ENCODE measurements around the gene TIMP2.

The TIMP2 gene

DNA sequence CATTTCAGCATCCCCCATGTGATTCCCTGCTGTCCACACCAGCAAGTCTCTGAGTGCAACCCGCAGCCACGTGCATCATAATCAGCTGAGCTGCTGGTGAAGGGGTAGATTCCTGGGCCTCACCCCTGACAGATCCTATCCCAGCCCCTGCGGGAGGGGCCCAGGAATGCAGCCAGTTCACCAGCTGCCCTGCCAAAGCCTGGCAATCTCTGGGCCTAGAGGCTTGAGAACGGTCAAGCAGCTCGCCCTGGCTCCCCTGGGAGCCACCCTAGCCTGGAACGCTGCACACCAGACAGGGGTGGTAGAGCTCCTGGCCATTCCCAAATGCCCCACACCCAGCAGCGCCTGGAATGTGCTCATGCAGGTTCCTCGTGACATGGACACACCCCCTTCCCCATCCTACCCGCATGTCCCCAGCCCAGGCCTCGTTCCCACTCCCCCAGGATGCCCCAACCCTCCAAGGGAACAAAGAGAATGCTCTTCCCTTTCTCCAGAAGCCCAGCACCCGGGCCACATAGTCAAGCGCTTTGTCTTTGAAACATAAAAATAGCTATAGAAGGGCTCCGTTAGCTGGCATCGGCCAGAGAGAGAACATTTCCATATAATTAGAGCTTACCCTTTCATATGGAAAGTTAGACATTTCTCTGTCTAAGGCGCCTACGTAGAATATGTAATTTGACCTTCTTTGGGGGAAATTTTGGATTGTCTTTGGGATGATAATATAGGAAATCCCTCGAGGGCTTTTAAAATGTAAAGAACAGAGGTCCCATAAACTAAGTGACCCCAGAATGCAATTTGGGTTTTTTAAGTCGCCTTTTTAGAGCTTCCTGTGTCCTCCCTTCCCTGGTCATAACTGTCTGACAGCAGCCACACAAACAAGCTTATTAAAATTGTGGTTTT is 25.6 kb downstream of the TIMP2 start:
- no peak for TF ChIP-seq ZFX (IDR thresholded peaks at IDR 0.05)
- TF ChIP-seq, protein P1, sequence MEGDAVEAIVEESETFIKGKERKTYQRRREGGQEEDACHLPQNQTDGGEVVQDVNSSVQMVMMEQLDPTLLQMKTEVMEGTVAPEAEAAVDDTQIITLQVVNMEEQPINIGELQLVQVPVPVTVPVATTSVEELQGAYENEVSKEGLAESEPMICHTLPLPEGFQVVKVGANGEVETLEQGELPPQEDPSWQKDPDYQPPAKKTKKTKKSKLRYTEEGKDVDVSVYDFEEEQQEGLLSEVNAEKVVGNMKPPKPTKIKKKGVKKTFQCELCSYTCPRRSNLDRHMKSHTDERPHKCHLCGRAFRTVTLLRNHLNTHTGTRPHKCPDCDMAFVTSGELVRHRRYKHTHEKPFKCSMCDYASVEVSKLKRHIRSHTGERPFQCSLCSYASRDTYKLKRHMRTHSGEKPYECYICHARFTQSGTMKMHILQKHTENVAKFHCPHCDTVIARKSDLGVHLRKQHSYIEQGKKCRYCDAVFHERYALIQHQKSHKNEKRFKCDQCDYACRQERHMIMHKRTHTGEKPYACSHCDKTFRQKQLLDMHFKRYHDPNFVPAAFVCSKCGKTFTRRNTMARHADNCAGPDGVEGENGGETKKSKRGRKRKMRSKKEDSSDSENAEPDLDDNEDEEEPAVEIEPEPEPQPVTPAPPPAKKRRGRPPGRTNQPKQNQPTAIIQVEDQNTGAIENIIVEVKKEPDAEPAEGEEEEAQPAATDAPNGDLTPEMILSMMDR (conservative IDR thresholded peaks at IDR 0.05) = no peak

DNA sequence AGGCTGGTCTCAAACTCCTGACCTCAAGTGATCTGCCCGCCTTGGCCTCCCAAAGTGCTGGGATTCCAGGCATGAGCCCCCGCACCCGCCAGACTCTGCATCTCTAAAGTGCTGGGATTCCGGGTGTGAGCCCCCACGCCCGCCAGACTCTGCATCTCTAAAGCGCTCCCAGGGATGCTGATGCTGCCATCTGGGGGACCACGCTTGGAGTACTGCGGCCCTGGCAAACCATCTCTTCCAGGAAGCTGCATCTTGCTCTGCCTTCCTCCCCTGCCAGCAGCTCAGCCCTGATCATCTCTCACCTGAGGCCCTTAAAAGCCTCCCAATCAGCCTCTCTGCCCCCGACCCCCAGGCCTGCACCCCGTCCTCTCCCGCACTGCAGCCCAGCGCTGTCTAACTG is 26.2 kb downstream of the TIMP2 start:
- H3K27ac ChIP-seq = no peak overlapping the region
- TF ChIP-seq ZFX (IDR thresholded peaks at IDR 0.05) = no peak
- TF ChIP-seq, protein P1 (conservative IDR thresholded peaks at IDR 0.05) = no peak

More for the DNA sequence above, 25.6 kb downstream of the TIMP2 start:
- no peak overlapping the region for H3K27ac ChIP-seq

DNA sequence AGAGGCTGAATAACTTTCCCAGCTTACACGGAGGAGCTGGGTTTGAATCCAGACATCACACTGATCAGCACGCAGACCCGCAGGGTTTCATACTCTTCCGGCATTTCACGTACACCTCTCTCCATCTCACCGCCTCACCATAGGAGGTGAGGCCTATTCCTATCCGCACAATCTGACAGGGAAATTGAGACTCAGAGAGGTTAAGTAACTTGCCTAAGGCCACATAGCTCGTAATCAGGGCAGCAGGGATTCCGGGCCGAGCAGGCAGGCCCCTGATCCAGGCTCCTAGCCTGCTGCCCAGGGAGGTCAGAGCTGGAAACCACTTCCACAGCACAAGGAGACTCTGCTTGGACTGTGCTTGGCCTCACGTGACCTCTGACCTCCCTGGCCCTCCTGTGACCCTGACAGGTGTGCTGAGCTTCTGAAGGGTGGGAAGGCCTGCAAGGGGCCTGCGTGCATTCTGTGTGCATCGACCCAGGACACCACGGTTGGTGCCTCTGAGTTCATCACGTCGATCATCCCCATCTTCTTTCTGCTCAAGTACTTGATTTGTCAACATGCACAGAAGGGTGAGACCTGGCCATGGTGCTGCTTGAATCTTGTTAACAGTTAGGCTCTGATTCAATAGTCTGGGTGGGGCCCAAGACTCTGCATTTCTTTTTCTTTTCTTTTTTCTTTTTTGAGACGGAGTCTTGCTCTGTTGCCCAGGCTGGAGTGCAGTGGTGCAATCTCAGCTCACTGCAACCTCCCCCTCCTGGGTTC is 26.9 kb downstream of the TIMP2 start:
- TF ChIP-seq, protein P1 (conservative IDR thresholded peaks at IDR 0.05) = no peak
- TF ChIP-seq ZFX (IDR thresholded peaks at IDR 0.05) = no peak
- no peak overlapping the region for H3K27ac ChIP-seq

DNA sequence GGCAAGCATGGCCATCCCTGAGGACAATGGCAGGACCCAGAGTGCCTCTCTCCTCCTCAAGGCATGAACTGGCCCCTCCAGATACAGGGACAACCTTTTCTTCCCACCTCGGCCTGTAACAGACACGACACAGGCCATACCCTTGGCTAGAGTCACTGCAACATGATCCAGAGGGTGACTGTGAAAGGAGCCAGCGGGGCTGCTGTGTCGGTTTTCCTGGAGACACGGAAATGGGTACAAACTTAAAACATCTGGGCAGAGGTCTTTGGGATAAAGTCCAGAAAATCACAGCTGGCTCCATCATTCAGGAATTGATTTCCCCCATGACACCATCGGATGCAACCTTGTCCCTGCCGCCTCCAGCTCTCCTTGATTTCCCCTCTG is 27.5 kb downstream of the TIMP2 start:
- TF ChIP-seq, protein P1 (conservative IDR thresholded peaks at IDR 0.05) = no peak
- TF ChIP-seq ZFX (IDR thresholded peaks at IDR 0.05) = no peak
- no peak overlapping the region for H3K27ac ChIP-seq

DNA sequence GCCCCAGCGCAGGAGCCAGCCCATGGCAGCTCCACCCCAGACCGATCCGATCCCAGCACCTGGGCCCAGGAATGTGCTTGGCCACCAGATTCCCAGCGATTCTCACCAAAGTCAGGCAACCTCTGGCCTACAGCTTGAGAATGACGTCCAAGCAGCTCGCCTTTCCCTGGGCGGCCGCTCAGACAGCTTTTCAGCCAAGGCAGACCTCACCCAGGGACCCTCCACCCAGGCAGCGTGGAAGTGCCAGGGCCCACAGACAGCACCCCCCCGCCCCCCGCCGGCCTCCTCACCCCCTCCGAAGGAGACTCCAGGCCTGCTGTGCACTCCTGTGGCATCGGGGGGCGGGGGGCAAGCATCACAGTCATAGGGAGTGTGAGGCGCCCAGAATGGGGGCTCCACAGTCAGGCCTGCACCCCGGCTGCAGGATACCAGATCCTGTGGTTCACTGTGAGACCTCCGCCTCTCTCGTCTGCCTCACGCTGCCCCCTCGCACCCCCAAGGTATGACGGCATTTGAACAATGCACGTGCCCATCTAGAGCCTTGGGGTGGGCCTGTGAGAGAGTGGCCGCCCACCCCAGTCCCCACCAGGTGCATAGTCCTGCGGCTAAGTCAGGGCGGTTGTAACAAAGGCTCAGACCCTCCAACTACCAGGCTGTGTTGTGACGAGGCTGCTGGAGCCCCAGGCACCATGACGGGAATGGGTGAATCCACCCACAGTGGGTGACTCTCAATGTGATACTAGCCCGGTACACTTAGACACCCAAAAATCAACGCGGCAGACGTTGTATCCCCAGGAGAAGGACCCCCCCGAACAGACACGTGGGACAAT is 28.1 kb downstream of the TIMP2 start:
- TF ChIP-seq, protein P1 (conservative IDR thresholded peaks at IDR 0.05) = no peak
- no peak for TF ChIP-seq ZFX (IDR thresholded peaks at IDR 0.05)
- H3K27ac ChIP-seq = no peak overlapping the region

DNA sequence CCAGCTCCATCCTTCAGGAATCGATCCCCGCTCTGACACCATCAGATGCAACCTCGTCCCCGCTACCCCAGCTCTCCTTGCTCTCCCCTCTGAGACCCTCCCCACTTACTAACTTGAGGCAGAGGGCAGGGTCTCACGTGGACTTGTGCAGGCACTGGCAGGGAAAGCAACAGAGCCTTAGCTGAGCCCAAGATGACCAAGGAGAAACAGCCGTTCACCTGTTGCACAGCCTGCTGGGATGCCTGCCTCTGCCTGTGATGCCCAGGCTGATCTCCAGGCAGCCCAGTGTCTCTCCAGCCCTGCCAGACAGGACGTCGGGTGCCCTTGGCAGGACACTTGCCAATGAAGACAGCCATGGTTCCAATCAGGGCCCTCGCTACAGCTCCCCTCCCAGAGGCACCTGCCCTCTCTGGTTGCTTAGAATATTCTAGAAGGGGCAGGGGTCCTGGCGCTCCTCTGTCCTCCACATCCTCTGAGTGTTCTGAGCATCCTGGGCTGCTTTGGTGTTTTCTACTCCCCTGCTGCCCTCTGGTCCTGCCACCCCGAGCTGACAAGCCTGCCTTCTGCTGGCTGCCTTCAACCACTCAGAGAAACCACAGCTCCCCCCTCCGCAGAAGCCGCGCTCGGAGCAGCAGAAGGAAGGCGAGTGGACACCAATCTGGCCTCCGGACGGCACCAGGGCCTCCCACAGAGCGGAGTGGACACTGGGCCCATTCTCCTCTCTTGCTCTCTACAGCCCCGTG is 28.9 kb downstream of the TIMP2 start:
- no peak overlapping the region for H3K27ac ChIP-seq
- no peak for TF ChIP-seq ZFX (IDR thresholded peaks at IDR 0.05)
- TF ChIP-seq, protein P1 (conservative IDR thresholded peaks at IDR 0.05) = no peak

All from C4-2B (cell line).